Measurements from ENCODE around the gene FAM90A26.

GRCh38 chr4:9143421-9144080 is 26.7 kb upstream of the FAM90A26 start:
- TF ChIP-seq CTCF (IDR thresholded peaks at IDR 0.05) = no peak
- no peak for TF ChIP-seq POLR2A (IDR thresholded peaks at IDR 0.05)
